Ectodermal cell (in vitro differentiated cells): Measurements from ENCODE around the gene CDCA5.

Experiments
- H3K27ac ChIP-seq: 2 replicates; pipeline ENCODE4 v1.7.0; 2013; ENCODE audit warnings: mild to moderate bottlenecking, low read depth, low read length; ENCODE audit not compliant: insufficient read depth, poor library complexity, severe bottlenecking
- H3K27me3 ChIP-seq: 2 replicates; pipeline ENCODE4 v1.7.0; 2013; ENCODE audit warnings: mild to moderate bottlenecking, low read length; ENCODE audit not compliant: insufficient read depth, control insufficient read depth, poor library complexity, severe bottlenecking
- H3K36me3 ChIP-seq: one replicate; pipeline ENCODE4 v1.7.0; 2013; ENCODE audit warnings: low read length; ENCODE audit not compliant: control insufficient read depth, insufficient read depth
- H3K4me1 ChIP-seq: one replicate; pipeline ENCODE4 v1.7.0; 2013; ENCODE audit warnings: low read length; ENCODE audit not compliant: control insufficient read depth, insufficient read depth
- H3K4me3 ChIP-seq: 2 replicates; pipeline ENCODE4 v1.7.0; 2013; ENCODE audit warnings: low read depth, low read length, control low read depth; ENCODE audit not compliant: insufficient read depth
- H3K9me3 ChIP-seq: 2 replicates; pipeline ENCODE4 v1.7.0; 2013; ENCODE audit warnings: mild to moderate bottlenecking, low read length, moderate library complexity; ENCODE audit not compliant: control insufficient read depth
- WGBS, 2 experiments: methylation state at CpG; one replicate each; pipeline ENCODE4 v1.1.7; 2013; ENCODE audit warnings: missing lambda C conversion rate in 2 of 2; 5-methylcytosine and 5-hydroxymethylcytosine counted together

CDCA5 gene

DNA sequence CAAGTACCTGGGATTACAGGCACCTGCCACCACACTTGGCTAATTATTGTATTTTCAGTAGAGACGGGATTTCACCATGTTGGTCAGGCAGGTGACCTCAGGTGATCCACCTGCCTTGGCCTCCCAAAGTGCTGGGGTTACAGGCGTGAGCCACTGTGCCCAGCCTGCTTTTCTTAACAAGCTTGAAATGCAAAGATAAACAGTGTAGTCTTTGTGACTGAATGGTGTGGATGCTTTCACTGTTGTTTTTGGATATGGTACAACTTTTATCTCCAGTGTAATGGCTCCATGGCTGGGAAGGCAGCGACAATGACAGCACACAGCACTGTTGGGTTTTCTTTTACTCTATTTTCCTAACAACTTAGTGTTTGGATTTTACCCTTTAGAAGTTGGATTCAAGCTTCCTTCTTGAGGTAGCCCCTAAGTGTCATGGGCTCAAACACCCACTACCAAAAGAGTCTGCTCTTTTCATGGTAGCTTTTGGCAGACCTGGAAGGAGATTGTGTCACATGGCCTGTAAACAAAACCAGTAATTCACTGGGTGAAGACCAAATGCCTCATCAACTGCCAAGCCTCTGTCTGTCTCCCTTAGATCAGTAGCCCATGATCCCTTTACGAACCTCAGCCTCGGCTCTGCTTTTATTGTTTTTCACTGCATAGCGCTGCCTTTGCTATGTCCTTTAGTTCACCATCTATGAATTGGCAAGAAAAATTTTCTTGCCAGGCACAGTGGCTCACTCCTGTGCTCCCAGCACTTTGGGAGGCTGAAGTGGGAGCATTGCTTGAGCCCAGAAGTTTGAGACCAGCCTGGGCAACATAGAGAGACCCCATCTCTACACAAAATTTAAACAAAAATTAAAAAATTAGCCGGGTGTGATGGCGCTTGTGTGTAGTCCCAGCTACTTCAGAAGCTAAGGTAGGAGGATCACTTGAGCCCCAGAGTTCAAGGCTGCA lies 18.6 kb upstream of the CDCA5 start:
- WGBS, 2 experiments, result 94% methylated on average over 8 of the region's 8 CpGs
- H3K27me3 ChIP-seq, result no peaks in the 10 kb centered on the region
- H3K4me3 ChIP-seq, result no peak overlapping the region
- no peaks in the 10 kb centered on the region for H3K36me3 ChIP-seq
- no peaks in the 10 kb centered on the region for H3K4me1 ChIP-seq
- H3K27ac ChIP-seq, result no peak overlapping the region
- no peaks in the 10 kb centered on the region for H3K9me3 ChIP-seq

DNA sequence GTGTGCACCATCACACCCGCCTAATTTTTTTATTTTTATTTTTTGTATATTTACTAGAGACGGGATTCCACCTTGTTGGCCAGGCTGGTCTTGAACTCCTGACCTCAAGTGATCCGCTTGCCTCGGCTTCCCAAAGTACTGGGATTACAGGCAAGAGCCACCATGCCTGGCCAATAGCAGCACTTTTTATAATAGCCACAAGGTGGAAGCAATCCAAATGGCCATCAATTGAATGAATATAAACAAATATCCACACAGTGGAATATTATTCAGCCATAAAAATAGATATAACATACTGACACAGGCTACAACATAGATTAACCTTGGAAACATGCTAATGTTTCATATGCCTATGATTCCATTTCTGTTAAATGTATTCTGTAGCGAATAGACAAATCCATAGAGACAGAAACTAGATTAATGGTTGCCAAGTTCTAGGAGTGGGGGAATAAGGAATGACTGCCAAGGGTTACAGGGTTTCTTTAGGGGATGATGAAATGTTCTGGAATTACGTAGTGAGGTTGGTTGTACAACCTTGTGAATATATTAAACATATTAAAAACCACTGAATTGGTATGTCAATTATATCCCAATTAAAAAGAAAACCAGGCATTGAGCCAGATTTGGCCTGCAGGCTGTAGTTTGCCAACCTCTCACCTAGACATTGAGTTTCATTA lies 17.0 kb upstream of the CDCA5 start:
- H3K27ac ChIP-seq, result no peak overlapping the region
- H3K4me1 ChIP-seq, result no peaks in the 10 kb centered on the region
- 95 to 98% methylated on average over 4 to 5 of the region's 6 CpGs for WGBS, 2 experiments
- H3K4me3 ChIP-seq, result no peak overlapping the region
- no peaks in the 10 kb centered on the region for H3K36me3 ChIP-seq
- no peaks in the 10 kb centered on the region for H3K9me3 ChIP-seq
- H3K27me3 ChIP-seq, result no peaks in the 10 kb centered on the region

DNA sequence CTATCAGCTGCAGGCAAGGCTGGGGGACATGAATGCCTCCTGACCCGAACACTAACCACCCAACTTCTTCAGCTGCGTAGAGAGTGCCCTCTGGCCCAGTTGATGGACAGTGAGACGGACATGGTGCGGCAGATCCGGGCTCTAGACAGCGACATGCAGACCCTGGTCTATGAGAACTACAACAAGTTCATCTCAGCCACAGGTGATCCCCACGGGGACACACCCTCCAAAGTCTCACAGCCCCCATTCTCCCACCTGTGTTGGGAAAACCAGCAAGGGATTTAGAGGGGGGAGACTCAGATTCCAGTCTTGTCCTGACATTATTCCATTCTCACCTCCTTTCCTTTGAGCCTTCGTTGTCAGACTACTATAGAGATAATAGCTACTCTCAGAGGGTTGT lies 13.1 kb upstream of the CDCA5 start:
- Histone ChIP-seq H3K36me3 (no peaks in the 10 kb centered on the region), H3K4me3 (peak overlapping the region; percentile 71), H3K4me1 (no peaks in the 10 kb centered on the region), H3K9me3 (no peaks in the 10 kb centered on the region), H3K27ac (no peak overlapping the region), H3K27me3 (no peaks in the 10 kb centered on the region)
- 76 to 79% methylated on average over 8 of the region's 8 CpGs for WGBS, 2 experiments

DNA sequence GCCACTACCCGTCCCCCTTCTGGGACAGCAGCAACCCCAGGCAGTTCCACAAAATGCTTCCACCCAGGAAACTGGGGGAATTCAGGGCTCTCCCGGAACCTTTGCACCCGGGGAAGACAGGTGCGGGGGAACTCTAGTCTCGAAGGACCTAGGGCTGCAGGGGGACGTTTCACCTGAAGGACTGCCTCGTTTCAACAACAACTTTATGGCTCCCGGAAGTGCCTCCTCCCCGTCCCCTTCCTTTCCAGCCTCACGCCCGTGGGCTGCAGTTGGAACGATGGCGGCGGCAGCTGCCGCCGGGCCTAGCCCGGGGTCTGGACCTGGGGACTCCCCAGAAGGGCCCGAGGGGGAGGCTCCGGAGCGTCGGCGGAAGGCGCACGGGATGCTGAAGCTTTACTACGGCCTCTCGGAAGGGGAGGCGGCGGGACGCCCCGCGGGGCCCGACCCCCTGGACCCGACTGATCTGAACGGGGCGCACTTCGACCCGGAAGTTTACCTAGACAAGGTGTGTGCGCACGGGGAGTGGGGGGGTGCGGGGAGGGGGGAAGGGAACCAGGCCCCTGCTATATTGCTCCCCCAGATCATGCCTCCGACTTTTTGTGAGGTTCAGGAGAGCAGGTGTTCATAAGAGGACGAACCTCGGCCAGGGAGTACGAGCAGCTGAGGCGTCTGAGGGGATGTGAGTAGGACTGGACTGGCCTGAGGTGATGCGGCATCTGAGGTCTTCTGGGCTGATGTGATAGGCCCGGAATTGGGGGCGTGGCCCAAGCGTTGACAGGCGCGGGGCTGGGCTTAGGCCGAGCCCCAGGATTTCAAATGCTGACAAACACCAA lies 12.3 kb upstream of the CDCA5 start, which contains the start of gene VPS51:
TSS of gene VPS51 (plus strand) at position 241 of the 833 bp plus-strand sequence. CDS start at position 278, 37 bp downstream.
- H3K27ac ChIP-seq, result peak within 1 kb of the TSS; percentile 30
- no peaks in the 10 kb centered on the region for H3K9me3 ChIP-seq
- H3K27me3 ChIP-seq, result no peaks in the 10 kb centered on the region
- 1% methylated on average over 52 of the region's 52 CpGs for WGBS, 2 experiments
- no peaks in the 10 kb centered on the region for H3K4me1 ChIP-seq
- peak within 1 kb of the TSS; percentile 71 for H3K4me3 ChIP-seq
- H3K36me3 ChIP-seq, result no peaks in the 10 kb centered on the region

DNA sequence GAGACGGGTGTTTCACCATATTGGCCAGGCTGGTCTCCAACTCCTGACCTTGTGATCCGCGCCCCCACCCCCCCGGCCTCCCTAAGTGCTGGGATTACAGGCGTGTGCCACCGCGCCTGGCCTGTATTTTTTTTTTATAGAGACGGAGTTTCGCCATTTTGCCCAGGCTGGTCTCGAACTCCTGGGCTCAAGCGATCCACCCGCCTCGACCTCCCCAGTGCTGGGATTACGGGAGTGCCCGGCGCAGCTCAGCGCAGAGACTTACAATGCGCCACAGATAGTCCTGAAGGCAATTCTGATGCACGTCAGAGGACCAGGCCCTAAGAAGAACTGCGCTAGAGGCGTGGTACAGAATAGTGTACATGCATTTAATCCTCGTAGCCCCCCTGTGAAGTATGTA lies 11.6 kb upstream of the CDCA5 start:
- H3K9me3 ChIP-seq, result no peaks in the 10 kb centered on the region
- no peaks in the 10 kb centered on the region for H3K36me3 ChIP-seq
- H3K4me3 ChIP-seq, result no peak overlapping the region
- H3K27me3 ChIP-seq, result no peaks in the 10 kb centered on the region
- WGBS, 2 experiments, result 91 to 92% methylated on average over 22 of the region's 22 CpGs
- H3K27ac ChIP-seq, result no peak overlapping the region
- H3K4me1 ChIP-seq, result no peaks in the 10 kb centered on the region

DNA sequence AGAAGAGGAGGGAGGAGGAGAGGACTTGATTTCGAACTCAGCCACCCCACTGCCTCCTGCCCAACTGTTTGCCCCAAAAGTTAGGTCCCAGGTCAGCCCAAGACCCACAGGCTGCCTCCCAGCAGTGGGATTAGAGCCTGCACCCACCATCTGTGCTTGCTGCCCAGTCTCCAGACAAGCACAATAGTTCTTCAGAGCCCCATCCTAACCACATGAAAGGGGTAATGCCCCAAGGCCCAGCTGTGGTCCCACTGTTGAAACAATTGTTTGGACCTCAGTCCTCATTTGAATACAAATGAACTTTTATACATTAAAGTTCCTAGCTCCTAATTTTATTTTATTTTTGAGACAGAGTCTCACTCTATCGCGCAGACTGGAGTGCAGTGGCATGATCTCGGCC lies 6.8 kb upstream of the CDCA5 start:
- H3K27ac ChIP-seq, result no peak overlapping the region
- WGBS, 2 experiments, result 93 to 95% methylated on average over 4 of the region's 4 CpGs
- H3K9me3 ChIP-seq, result no peaks in the 10 kb centered on the region
- H3K36me3 ChIP-seq, result peaks cover 12% of the 10 kb centered on the region
- no peaks in the 10 kb centered on the region for H3K4me1 ChIP-seq
- H3K27me3 ChIP-seq, result no peaks in the 10 kb centered on the region
- no peak overlapping the region for H3K4me3 ChIP-seq

DNA sequence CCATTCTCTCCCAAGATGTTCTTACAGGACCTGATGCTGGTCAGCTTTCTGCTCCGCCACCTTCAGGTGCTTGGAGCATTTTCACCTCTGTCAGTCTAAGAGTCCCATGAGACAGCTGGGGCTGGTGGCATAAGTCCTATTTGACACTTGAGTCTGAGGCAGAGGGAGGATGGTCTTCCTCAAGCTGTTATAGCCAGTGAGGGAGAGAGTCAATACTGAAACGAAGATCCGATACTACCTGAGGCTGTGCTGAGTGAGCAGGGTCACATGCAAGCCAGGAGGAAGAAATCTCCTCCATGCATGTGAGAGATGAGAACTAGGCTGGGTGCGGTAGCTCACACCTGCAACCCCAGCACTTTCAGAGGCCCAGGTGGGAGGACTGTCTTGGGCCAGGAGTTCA lies 5.8 kb upstream of the CDCA5 start:
- WGBS, 2 experiments, result 94 to 97% methylated on average over 4 of the region's 4 CpGs
- no peak overlapping the region for H3K27ac ChIP-seq
- no peaks in the 10 kb centered on the region for H3K9me3 ChIP-seq
- H3K4me3 ChIP-seq, result no peak overlapping the region
- no peaks in the 10 kb centered on the region for H3K27me3 ChIP-seq
- H3K4me1 ChIP-seq, result no peaks in the 10 kb centered on the region
- H3K36me3 ChIP-seq, result peaks cover 12% of the 10 kb centered on the region

DNA sequence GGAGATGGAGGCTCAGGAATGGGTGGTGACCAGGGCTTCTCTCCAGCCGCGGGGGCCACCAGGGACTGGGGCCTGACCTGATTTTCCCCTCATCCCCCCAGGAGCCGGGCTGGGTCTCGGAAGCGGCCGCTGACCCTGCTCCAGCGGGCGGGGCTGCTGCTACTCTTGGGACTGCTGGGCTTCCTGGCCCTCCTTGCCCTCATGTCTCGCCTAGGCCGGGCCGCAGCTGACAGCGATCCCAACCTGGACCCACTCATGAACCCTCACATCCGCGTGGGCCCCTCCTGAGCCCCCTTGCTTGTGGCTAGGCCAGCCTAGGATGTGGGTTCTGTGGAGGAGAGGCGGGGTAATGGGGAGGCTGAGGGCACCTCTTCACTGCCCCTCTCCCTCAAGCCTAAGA lies 4.0 kb upstream of the CDCA5 start:
- Histone ChIP-seq H3K36me3 (peaks cover 12% of the 10 kb centered on the region), H3K27ac (no peak overlapping the region), H3K9me3 (no peaks in the 10 kb centered on the region), H3K4me1 (peaks cover 6% of the 10 kb centered on the region), H3K4me3 (no peak overlapping the region), H3K27me3 (no peaks in the 10 kb centered on the region)
- 94 to 95% methylated on average over 15 of the region's 15 CpGs for WGBS, 2 experiments

DNA sequence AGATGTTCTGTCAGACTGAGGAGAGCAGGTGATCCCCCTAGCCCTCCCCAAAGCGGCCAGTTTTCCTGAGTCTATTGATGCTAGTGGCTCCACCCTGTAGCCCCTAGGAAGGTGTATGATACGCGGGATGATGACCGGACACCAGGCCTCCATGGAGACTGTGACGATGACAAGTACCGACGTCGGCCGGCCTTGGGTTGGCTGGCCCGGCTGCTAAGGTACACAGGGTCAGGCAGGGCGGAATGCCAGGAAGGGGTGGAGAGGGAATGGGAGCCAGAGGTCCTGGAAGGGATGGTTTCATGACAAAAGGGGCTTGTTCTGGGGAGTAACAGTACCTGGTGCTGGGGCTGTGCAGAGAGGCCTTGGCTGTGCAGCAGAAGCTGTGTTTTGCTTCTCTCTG lies 3.4 kb upstream of the CDCA5 start:
- Histone ChIP-seq H3K27ac (no peak overlapping the region), H3K9me3 (no peaks in the 10 kb centered on the region), H3K4me1 (peaks cover 9% of the 10 kb centered on the region), H3K4me3 (no peak overlapping the region), H3K27me3 (no peaks in the 10 kb centered on the region), H3K36me3 (peaks cover 12% of the 10 kb centered on the region)
- WGBS, 2 experiments, result 95 to 97% methylated on average over 11 of the region's 11 CpGs

DNA sequence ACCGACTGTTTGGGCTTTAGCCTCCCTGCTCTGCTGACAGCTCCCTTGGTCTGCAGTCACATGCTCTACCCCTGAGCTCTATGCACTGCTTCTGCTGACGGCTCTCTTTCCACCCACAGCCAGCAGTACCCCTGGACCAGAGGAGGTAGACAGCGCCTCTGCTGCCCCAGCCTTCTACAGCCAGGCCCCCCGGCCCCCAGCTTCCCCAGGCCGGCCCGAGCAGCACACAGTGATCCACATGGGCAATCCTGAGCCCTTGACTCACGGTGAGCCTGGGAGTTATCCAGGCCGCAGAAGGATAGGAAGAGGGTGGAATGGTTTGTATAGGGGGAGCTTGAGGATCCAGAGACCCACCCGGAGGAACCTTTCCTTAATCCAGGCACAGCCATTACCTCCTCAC lies 3.0 kb upstream of the CDCA5 start:
- H3K27me3 ChIP-seq, result no peaks in the 10 kb centered on the region
- H3K4me1 ChIP-seq, result peaks cover 9% of the 10 kb centered on the region
- H3K4me3 ChIP-seq, result no peak overlapping the region
- WGBS, 2 experiments, result 93 to 96% methylated on average over 9 of the region's 9 CpGs
- H3K9me3 ChIP-seq, result no peaks in the 10 kb centered on the region
- H3K27ac ChIP-seq, result no peak overlapping the region
- H3K36me3 ChIP-seq, result peaks cover 15% of the 10 kb centered on the region
